HL-60 (cell line): Measurements from ENCODE around the gene MYO3B.

Experiments used
- CTCF ChIP-seq: IDR thresholded peaks from one replicate; pipeline ENCODE4 v1.5.1; 2011; ENCODE audit warnings: low read length, control low read depth, inconsistent platforms; ENCODE audit not compliant: insufficient read depth
- GABPA ChIP-seq: IDR thresholded peaks from 2 replicates; pipeline ENCODE4 v1.6.1; 2012; ENCODE audit warnings: low read depth
- POLR2AphosphoS5 ChIP-seq: IDR thresholded peaks from 2 replicates; pipeline ENCODE4 v1.6.1; 2012; ENCODE audit warnings: low read depth
- REST ChIP-seq: IDR thresholded peaks from 2 replicates; pipeline ENCODE4 v1.6.1; 2012; ENCODE audit warnings: low read depth; ENCODE audit not compliant: insufficient replicate concordance
- SPI1 ChIP-seq: IDR thresholded peaks from 2 replicates; pipeline ENCODE4 v1.6.1; 2012; ENCODE audit warnings: low read depth, mild to moderate bottlenecking, borderline replicate concordance

GRCh38 chr2:170523506-170523905, 345.6 kb downstream of the MYO3B start:
- TF ChIP-seq CTCF (no peak), GABPA (no peak), POLR2AphosphoS5 (no peak), SPI1 (no peak), REST (no peak)
